GM12865 (cell line): ENCODE data around the gene PRM2.

Experiments used
- DNase-seq: peaks from one replicate; pipeline ENCODE4 v3.0.0; 2010; ENCODE audit warnings: low read depth
- H3K4me3 ChIP-seq: 2 replicates; pipeline ENCODE4 v1.5.1; 2011; ENCODE audit warnings: mild to moderate bottlenecking, low read depth, low read length, control low read depth
- TF ChIP-seq, protein P1 (sequence below): IDR thresholded peaks from 2 replicates; pipeline ENCODE4 v1.5.1; 2011; ENCODE audit warnings: low read length, control low read depth, low read depth, inconsistent platforms; ENCODE audit not compliant: insufficient read depth; ENCODE audit errors: missing control alignments

The PRM2 gene

DNA sequence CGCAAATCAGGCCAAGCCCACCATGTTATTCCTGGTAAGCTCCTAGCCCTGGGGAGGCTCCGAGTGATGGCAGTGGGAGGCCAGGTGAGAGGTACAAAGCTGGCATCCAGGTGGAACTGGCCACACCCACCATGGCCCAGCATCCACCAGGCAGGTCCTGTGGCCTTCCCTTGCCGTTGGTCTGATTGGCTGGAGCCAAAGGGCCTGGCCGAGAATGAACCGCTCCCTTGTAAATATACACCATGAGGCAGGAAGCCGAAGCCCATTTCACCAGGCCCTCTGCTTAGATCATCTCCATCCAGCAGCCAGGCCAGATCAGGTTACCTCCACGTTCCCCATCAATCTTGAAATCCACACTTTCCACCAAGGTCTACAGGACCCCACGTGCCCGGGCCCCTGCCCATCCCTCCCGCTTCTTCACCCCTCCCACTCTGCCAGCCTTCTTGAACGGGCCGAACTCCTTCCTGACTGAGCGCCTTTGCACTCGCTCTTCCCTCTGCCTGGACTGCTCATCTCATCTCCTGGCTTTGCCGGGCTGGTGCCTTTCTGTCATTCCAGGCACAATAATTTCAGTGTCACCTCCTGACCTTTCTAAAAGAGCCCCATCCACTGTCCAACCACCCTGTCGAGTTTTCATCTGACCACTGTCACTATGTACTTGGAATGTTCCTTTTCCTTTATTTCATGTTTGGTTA is 26.0 kb downstream of the PRM2 start:
- TF ChIP-seq, protein P1, sequence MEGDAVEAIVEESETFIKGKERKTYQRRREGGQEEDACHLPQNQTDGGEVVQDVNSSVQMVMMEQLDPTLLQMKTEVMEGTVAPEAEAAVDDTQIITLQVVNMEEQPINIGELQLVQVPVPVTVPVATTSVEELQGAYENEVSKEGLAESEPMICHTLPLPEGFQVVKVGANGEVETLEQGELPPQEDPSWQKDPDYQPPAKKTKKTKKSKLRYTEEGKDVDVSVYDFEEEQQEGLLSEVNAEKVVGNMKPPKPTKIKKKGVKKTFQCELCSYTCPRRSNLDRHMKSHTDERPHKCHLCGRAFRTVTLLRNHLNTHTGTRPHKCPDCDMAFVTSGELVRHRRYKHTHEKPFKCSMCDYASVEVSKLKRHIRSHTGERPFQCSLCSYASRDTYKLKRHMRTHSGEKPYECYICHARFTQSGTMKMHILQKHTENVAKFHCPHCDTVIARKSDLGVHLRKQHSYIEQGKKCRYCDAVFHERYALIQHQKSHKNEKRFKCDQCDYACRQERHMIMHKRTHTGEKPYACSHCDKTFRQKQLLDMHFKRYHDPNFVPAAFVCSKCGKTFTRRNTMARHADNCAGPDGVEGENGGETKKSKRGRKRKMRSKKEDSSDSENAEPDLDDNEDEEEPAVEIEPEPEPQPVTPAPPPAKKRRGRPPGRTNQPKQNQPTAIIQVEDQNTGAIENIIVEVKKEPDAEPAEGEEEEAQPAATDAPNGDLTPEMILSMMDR: no peak
- DNase-seq: peak; percentile 74
- peak overlapping the region; percentile 57 for H3K4me3 ChIP-seq

DNA sequence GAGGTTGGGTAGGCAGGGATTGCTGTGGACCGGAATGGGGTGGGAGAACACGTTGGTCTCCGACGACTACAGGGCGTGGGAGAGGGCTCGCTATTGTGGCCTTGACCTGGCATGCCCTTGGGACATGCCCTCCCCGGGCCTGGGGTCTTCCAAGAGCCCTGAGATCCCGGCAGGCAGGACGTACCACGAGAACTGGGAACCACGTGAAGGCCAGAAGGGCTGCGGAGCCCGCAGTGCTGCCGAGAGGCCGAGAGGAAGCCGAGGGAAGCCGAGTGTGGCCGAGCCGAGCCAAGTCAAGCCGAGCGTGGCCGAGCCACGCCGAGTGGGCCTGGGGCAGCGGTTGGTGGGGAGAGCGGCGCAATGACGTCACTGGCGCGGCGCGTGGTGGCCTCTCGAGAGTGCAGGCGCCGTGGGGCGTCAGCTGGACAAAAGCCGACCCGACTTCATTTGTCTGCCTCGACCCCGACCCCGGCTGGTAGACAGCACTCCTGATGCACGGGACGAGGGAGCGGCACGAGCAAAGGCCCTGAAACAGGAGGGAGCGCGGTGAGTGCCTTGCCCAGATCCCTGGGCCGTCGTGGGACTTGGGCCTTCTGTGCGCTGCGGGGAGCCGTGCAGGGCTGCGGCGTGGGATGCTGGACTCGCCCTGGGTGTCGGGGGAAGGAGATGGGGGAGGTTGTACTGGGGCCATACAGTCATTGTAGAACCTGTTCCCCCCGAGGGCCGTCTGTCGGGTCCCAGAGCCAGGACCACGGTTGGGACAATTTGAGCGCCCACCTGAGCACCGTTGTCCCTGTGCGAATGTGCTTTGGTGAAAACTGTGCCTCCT is 26.8 kb downstream of the PRM2 start:
- DNase-seq: peak; percentile 92
- TF ChIP-seq, protein P1: no peak
- peak overlapping the region; percentile 57 for H3K4me3 ChIP-seq

DNA sequence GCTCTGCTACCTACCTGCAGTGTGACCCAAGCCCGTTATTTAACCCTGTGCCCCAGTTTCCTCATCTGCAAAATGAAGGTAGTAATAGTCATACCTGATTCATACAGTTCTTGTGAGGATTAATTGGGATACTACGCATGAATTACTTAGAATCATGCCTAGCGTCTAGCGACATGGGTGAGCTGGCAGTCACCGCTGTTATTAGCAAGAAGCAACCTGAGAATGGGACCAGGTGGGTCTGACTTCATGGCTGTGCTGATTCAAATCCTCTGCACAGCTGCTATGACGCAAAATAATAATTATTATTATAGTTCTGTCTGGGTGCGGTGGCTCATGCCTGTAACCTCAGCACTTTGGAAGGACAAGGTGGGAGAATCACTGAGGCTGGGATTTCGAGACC is 28.1 kb downstream of the PRM2 start:
- TF ChIP-seq, protein P1: no peak
- no peak overlapping the region for H3K4me3 ChIP-seq
- DNase-seq: peak; percentile 25

DNA sequence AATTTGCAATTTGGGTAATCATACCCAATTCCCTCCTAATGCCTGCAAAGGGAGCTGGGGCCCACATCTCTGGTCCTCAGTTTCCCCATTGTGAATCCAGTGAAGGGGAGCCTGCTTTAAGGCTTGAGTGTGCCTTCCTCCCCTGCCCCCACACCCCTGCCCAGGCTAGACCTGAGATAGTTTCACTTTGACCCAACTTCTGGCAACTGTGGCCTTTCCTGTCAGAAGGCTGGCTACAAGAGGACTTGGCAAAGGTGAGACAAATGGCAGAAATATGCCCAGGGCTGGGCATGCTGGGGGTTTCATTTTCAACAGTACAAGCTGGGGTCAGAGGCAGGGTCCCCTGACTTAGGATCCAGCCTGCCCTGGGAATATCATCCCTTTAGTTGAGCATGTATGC is 30.3 kb downstream of the PRM2 start:
- TF ChIP-seq, protein P1: no peak
- DNase-seq: peak; percentile 67
- no peak overlapping the region for H3K4me3 ChIP-seq

DNA sequence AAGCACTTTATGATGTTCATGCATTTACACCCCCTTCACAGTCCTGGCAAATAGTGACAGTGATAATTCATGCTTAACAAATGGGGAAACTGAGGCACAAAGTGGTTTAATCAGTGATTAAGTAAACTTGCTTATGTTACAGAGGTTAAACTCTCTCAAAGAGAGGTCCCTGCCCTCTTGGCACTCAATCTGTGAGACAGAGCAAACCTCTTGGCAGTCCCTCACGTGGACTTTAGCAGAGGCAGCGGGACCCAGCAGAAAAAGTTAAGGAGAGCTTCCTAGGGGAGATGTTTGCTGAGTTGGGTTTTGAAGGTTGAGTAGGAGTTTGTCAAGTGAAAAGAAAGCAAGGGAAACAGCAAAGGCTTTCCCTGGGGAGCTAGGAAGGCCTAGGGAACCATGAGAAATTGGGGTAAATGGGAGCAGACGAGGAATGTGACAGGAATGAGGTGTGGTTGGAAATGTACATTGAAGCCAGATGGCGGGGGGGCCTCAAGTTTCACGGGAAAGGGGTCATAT is 31.0 kb downstream of the PRM2 start:
- H3K4me3 ChIP-seq: no peak overlapping the region
- DNase-seq: no peak
- TF ChIP-seq, protein P1: no peak

DNA sequence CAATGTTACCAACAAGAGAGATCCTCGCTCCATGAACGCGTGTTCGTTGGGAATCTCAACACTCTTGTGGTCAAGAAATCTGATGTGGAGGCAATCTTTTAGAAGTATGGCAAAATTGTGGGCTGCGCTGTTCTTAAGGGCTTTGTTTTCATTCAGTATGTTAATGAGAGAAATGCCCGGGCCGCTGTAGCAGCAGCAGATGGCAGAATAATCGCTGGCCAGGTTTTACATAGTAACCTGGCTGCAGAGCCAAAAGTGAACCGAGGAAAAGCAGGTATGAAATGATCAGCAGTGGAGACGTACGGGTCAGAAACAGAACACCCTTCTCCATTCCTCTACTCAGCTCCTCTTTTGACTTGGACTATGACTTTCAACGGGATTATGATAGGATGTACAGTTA is 33.6 kb downstream of the PRM2 start:
- H3K4me3 ChIP-seq: no peak overlapping the region
- DNase-seq: no peak
- TF ChIP-seq, protein P1: no peak
